Fibroblast of skin of right quadriceps (primary cell): ENCODE results near the gene NHERF2.

Source experiments
- DNase-seq: peaks from one replicate; pipeline ENCODE4 v3.0.0-alpha.2; 2013

Gene NHERF2

GRCh38 chr16:1991135-1991551 is 35.6 kb upstream of the NHERF2 start:
- no peak for DNase-seq

GRCh38 chr16:1991588-1991947 is 35.1 kb upstream of the NHERF2 start:
- no peak for DNase-seq

GRCh38 chr16:1991948-1992703 is 34.6 kb upstream of the NHERF2 start:
- peak; percentile 92 for DNase-seq

GRCh38 chr16:1992704-1993317 is 33.9 kb upstream of the NHERF2 start:
- no peak for DNase-seq

- no peak for DNase-seq
Observed at GRCh38 chr16:1993731-1994131, 33.0 kb upstream of the NHERF2 start.

- DNase-seq: no peak
Observed at GRCh38 chr16:1997494-1998359, 29.0 kb upstream of the NHERF2 start.

- no peak for DNase-seq
Observed at GRCh38 chr16:1998360-1998835, 28.3 kb upstream of the NHERF2 start.

GRCh38 chr16:1998852-1999801 is 27.6 kb upstream of the NHERF2 start:
- DNase-seq: no peak

GRCh38 chr16:1999866-2000514 is 26.7 kb upstream of the NHERF2 start:
- no peak for DNase-seq

- DNase-seq: no peak
Observed at GRCh38 chr16:2001035-2001434, 25.7 kb upstream of the NHERF2 start.

GRCh38 chr16:2001456-2002355 is 25.0 kb upstream of the NHERF2 start:
- DNase-seq: no peak

- no peak for DNase-seq
Observed at GRCh38 chr16:2002406-2003230, 24.1 kb upstream of the NHERF2 start.

- no peak for DNase-seq
Observed at GRCh38 chr16:2003231-2003826, 23.4 kb upstream of the NHERF2 start.

- DNase-seq: peak; percentile 77
Observed at GRCh38 chr16:2003827-2004641, 22.7 kb upstream of the NHERF2 start.

GRCh38 chr16:2004795-2005517 is 21.7 kb upstream of the NHERF2 start:
- DNase-seq: no peak

GRCh38 chr16:2005646-2006045 is 21.1 kb upstream of the NHERF2 start:
- no peak for DNase-seq

GRCh38 chr16:2006317-2006716 is 20.4 kb upstream of the NHERF2 start:
- no peak for DNase-seq
